GM12892 (cell line): Measurements from ENCODE around the gene LAIR1.

Experiments
- POLR2A ChIP-seq: IDR thresholded peaks from 2 replicates; pipeline ENCODE4 v1.6.1; 2011; ENCODE audit warnings: low read depth, low read length, control low read depth
- POLR2AphosphoS5 ChIP-seq: IDR thresholded peaks from 2 replicates; pipeline ENCODE4 v1.6.1; 2011; ENCODE audit warnings: low read depth, low read length, control low read depth
- TAF1 ChIP-seq: IDR thresholded peaks from 2 replicates; pipeline ENCODE4 v1.6.1; 2011; ENCODE audit warnings: low read depth, mild to moderate bottlenecking, control low read depth, low read length, borderline replicate concordance

DNA sequence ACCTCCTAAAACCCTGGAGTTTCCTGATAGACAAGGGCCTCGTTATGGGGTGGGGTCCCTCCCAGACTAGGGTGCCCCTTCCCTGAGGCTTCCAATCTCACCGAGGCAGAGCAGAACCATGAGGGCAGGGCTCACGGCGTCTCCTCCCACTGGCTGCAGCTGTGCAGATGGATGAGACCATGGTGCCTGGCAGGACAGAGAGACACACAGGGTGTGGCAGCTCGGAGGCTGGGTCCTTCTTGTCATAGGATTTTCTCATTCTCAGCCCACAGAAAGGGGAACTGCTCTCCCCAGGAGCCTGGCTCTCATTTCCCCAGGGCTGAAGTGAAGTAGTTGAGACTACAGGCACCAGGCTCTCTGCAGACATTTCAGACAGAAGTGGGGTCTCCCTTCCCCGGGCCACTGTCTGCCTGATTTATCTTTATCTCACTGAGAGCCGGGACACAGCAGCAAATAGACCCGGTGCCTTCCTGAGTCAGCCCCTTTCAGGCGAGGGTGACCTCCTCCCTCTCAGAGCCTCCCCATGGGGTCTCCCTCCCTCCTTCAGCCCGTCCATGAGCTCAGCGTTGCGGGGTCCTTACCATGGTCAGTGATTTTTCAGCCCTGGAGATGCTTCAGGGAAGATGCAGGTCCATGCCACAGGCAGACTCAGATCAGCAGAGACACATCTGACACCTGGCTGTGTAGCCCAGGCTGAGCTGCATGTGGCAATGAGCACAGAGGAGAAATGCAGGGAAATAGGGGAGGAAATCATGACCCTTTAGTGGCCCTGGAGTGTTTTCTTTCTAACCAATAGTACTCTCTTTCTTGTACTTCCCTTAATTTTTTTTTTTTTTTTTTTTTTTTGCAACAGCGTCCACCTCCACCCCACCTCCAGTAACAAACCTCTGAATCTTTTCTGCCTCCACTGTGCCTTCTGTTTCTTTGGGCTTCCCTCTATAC is 52.0 kb downstream of the LAIR1 start, which contains the start of gene LILRA5:
- TF ChIP-seq POLR2A: no peak
- no peak for TF ChIP-seq TAF1
- no peak for TF ChIP-seq POLR2AphosphoS5
